Measurements from ENCODE around the gene NMT2. TPM values are rescaled to one million over a fixed set of nuclear protein-coding genes. Genes with fewer than 3 reads are reported as not detected.
A peak's percentile ranks its signal among the peaks of the same experiment; 100 is the strongest.

NMT2 gene
- total RNA-seq, 1 donor: 84.2 TPM

GRCh38 chr10:15197911-15198310 lies 29.4 kb upstream of the NMT2 start:
- TF ChIP-seq, protein P1, sequence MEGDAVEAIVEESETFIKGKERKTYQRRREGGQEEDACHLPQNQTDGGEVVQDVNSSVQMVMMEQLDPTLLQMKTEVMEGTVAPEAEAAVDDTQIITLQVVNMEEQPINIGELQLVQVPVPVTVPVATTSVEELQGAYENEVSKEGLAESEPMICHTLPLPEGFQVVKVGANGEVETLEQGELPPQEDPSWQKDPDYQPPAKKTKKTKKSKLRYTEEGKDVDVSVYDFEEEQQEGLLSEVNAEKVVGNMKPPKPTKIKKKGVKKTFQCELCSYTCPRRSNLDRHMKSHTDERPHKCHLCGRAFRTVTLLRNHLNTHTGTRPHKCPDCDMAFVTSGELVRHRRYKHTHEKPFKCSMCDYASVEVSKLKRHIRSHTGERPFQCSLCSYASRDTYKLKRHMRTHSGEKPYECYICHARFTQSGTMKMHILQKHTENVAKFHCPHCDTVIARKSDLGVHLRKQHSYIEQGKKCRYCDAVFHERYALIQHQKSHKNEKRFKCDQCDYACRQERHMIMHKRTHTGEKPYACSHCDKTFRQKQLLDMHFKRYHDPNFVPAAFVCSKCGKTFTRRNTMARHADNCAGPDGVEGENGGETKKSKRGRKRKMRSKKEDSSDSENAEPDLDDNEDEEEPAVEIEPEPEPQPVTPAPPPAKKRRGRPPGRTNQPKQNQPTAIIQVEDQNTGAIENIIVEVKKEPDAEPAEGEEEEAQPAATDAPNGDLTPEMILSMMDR (IDR thresholded peaks at IDR 0.05; ENCODE audit: insufficient read depth, low read depth, low read length): no peak
- H3K4me3 ChIP-seq (ENCODE audit: low read depth, low read length): no peak overlapping the region
- DNase-seq (ENCODE audit: low read depth): no peak

GRCh38 chr10:15197276-15197675 lies 28.8 kb upstream of the NMT2 start:
- no peak overlapping the region for H3K4me3 ChIP-seq (ENCODE audit: low read depth, low read length)
- TF ChIP-seq, protein P1 (IDR thresholded peaks at IDR 0.05; ENCODE audit: insufficient read depth, low read depth, low read length): no peak
- peak; percentile 68 for DNase-seq (ENCODE audit: low read depth)

DNA sequence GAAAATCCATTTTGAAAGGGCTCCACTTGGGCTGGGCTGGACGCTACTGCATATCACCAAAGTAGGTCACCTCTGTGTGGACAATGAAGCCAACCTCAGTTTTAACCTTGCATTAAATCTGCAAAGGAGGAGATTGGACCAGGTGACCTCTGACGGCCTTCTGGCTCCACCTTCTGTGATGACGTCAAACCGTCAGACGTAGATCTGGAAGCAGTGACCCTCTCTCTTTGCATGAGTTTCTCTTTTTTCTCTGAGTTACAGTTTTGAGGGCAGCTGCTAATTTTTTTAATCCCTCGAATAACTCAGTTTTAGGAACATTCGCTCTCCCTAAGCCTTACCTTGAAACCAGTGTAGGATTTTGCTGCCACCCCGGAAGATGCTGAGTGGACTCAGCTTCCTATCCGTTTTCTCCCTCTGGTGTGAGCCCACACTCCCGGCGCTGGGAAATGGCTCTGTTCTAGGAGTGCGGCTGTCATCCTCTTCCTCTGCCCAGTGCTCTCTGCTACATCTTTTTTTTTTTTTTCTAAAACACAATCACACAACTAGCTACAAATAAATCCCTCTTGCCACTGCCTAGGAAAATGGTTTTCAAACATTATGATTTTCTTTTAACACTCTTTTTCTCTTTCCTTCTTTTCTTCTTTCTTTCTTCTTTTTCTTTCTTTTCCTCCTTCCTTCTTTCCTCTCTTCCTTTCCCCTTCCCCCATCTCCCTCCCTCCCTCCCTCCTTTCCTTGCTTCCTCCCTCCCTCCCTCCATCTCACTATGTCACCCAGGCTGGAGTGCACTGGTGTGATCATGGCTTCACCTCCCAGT lies 27.7 kb upstream of the NMT2 start:
- no peak for DNase-seq (ENCODE audit: low read depth)
- H3K4me3 ChIP-seq (ENCODE audit: low read depth, low read length): peak overlapping the region; percentile 3
- TF ChIP-seq, protein P1 (IDR thresholded peaks at IDR 0.05; ENCODE audit: insufficient read depth, low read depth, low read length): no peak

GRCh38 chr10:15189133-15189885 lies 20.8 kb upstream of the NMT2 start:
- no peak overlapping the region for H3K4me3 ChIP-seq (ENCODE audit: low read depth, low read length)
- TF ChIP-seq, protein P1 (IDR thresholded peaks at IDR 0.05; ENCODE audit: insufficient read depth, low read depth, low read length): no peak
- DNase-seq (ENCODE audit: low read depth): no peak

DNA sequence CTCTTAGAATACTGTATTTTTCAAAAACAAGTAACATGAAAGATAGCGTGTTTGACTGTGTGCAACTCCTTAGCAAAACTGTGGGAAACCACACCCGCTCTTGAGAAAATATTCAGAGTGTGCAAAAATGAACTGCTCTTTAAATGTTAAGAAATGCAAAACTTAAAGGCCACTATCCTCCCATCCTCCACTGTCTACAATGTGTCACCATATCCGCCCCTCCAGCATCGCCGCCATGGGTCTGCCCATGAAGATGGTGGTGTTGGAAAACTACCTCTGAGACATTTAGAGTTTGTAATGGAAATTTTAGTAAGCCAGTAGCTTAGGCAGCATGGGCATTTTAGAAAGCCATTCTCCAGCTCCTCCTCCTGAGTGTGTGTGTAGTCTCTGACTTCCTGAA lies 20.1 kb upstream of the NMT2 start:
- TF ChIP-seq, protein P1 (IDR thresholded peaks at IDR 0.05; ENCODE audit: insufficient read depth, low read depth, low read length): no peak
- no peak overlapping the region for H3K4me3 ChIP-seq (ENCODE audit: low read depth, low read length)
- no peak for DNase-seq (ENCODE audit: low read depth)

DNA sequence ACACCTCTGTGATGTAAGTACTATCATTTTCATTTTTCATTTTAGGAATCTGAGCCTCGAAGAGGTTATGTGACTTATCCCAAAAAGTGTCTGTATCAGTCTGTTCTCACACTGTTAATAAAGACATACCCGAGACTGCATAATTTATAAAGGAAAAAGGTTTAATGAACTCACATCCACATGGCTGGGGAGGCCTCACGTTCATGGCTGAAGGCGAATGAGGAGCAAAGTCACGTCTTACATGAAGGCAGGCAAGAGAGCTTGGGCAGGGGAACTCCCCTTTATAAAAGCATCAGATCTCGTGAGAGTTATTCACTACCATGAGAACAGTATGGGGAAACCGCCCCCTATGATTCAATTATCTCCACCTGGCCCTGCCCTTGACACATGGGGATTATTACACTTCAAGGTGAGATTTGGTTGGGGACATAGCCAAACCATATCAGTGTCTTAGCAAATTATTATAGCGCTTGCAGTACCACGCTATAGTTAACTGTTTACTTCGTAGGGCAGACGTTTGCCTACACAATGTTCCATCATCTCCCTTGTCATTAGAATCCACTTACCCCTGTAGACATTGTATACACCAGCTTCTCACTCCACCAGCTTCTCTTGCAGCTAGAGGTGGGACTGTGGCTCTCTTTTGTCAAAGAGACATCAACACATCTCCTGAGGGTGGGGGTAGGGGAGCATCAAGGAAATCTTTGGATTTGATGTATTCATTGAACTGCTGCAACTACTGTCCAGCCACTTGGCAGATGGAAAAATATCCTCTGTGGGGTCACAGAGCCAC lies 15.4 kb upstream of the NMT2 start:
- H3K4me3 ChIP-seq (ENCODE audit: low read depth, low read length): no peak overlapping the region
- TF ChIP-seq, protein P1 (IDR thresholded peaks at IDR 0.05; ENCODE audit: insufficient read depth, low read depth, low read length): no peak
- no peak for DNase-seq (ENCODE audit: low read depth)

Data from fibroblast of villous mesenchyme (primary cell).